Measurements from ENCODE around the gene HACD2.
A peak's percentile ranks its signal among the peaks of the same experiment; 100 is the strongest.

HACD2 gene

DNA sequence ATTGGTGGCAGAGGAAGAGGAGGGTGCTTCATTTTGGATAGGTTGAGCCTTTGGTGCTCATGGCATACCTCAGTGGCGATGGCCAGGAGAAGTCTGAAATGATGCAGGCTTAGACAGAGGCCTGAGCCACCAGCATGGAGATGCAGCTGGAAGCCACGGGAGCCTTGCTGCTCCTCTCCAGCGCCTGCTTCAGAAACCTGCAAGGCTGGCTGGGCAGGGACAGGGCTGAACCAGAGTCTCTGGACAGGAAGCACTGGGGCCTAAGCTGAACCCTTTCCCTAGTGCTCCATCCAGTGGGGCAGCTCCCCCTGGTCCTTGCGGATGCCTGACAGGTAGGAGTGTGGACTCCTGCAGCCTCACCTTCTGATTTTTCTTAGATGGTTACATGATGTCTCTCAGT is 99.3 kb downstream of the HACD2 start:
- no peak for DNase-seq

- DNase-seq: no peak
Measured at GRCh38 chr3:123483146-123483545, 101.7 kb downstream of the HACD2 start.

GRCh38 chr3:123481722-123482457 is 103.0 kb downstream of the HACD2 start:
- DNase-seq: peak in 3 of 51 donors; percentile 8 to 30 (median 9)

- DNase-seq: no peak
Measured at GRCh38 chr3:123481071-123481470, 103.8 kb downstream of the HACD2 start.

GRCh38 chr3:123480428-123480827 is 104.4 kb downstream of the HACD2 start:
- DNase-seq: no peak

DNA sequence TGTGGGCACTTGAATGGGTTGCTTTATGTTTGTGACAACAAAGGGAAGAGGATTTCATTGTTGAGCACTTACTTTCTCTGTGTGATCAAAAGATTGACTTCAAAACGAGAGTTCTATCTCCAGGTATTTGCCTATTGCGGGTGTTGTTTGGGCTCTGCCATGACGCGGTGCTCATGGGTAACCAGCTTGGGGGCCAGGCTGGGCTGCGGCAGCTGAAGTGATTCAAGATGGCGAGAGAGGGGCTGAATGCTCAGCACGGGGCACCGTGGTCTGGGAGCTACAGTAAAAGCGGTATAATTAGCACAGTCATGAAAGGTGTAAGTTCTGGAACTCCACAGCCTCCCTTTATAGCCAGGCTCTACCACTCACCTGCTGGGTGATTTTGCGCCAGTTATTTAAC is 105.0 kb downstream of the HACD2 start:
- no peak for DNase-seq

GRCh38 chr3:123478314-123478713 is 106.5 kb downstream of the HACD2 start:
- no peak for DNase-seq

GRCh38 chr3:123476967-123477750 is 107.7 kb downstream of the HACD2 start:
- no peak for DNase-seq

DNA sequence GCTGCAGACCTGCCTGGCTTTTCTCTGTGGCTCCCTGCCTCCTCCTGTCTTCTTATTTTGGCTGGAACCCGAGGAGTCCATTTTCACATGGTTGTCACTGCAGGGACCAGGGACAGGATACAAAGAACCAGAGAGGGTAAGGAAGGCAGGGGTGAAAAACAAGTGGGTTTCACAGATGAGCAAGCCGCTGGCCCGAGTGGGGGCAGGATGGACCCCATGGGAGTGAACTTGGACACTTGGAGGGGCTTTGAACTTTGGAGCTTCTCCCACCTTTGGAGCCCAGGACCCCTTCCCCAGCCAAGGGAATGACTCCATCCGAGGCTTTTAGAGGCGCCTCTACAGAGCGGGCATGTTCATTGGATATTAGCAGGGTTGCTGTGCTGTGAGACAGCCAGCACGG is 109.1 kb downstream of the HACD2 start:
- no peak for DNase-seq

DNA sequence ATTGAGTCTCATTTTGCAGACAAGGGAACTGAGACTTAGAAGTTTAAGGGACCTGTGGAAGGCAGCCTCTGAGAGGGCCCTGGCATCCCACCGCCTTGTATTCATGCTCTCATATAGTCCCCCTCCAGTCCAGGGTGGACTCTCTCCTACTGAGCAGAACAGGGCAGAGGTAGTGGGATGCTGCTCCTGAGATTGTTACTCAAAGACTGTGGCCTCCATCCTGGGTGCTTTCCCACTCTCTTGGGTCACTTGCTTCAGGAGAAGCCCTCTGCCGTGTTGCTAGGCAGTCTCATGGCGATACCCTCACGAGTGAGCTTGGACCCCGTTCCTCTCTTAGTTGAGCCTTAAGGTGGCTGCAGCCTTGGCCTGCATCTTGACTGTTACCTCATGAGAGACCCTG is 113.7 kb downstream of the HACD2 start:
- DNase-seq: no peak

GRCh38 chr3:123469323-123469995 is 115.4 kb downstream of the HACD2 start:
- DNase-seq: no peak

DNA sequence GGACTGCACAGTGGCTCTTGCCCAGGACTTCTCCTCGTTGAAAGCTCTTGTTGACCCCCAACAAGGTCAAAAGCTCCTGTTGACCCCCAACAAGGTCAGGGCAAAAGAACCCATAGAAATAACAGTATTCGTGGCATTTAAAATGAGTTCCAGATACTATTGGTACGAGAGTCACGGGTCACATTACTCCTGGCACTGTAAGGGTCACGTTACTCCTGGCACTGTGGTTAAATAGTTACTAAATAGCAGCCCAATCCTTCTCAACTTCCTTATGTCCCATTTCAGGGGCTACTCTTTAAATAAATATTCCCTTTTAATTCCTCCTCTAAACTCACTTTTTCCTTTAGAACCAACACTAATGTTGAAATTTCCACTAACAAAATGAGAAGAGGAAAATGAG is 117.8 kb downstream of the HACD2 start:
- no peak for DNase-seq

GRCh38 chr3:123464211-123464610 is 120.6 kb downstream of the HACD2 start:
- no peak for DNase-seq

- DNase-seq: peak in 1 of 51 donors; percentile 7
Measured at GRCh38 chr3:123459862-123460261, 125.0 kb downstream of the HACD2 start.

DNA sequence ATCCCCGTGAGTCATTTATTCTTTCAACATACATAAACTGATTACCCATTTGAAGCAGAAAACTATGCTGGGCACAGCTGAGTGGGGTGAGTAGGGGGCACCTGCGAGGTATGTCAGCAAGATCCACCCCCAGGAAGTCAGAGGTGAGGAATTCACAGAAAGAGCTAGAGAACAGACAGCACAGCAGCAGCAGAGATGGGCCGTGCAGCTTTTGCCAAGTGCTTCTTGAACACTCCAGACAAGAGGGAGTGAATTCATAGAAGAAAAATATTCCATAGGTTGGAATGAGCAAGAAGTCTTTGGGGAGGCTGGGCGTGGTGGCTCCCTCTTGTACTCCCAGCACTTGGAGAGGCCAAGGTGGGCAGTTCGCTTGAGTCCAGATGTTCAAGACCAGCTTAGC is 126.6 kb downstream of the HACD2 start:
- no peak for DNase-seq

GRCh38 chr3:123457841-123458240 is 127.0 kb downstream of the HACD2 start:
- DNase-seq: peak in 1 of 51 donors; percentile 15

GRCh38 chr3:123453675-123454074 is 131.2 kb downstream of the HACD2 start:
- DNase-seq: no peak

- DNase-seq: no peak
Measured at GRCh38 chr3:123451186-123451585, 133.7 kb downstream of the HACD2 start.

DNA sequence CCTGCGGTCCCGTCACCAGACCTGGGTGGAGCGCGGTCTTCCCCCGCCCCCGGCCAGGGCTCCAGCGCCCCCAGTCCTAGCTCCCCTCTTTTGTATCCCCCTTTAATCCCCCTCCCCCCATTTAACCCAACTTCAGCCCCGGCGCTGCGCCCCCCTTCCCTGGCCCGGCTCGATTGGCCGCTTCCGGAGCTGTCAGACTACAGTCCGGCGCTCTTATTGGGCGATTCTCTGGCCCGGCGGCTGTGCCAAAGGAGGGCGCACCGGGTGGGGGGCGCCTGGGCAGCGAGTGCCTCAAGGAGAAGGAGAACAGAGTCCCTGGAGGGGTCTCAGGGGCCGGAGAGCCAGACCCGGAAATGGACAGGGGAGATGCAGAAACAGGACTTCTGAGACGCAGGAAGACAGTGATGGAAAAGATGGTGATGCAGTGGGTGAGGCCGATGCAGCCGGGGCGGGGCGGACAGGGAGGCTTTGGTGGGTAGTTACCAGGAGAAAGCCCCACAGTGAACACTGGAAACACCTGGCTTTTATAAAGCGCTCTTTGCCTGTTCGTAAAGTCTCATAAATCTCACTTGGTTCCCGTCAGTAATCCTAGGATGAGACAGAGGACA is 134.8 kb downstream of the HACD2 start:
- DNase-seq: peak in 40 of 51 donors; percentile 28 to 82 (median 62)

DNA sequence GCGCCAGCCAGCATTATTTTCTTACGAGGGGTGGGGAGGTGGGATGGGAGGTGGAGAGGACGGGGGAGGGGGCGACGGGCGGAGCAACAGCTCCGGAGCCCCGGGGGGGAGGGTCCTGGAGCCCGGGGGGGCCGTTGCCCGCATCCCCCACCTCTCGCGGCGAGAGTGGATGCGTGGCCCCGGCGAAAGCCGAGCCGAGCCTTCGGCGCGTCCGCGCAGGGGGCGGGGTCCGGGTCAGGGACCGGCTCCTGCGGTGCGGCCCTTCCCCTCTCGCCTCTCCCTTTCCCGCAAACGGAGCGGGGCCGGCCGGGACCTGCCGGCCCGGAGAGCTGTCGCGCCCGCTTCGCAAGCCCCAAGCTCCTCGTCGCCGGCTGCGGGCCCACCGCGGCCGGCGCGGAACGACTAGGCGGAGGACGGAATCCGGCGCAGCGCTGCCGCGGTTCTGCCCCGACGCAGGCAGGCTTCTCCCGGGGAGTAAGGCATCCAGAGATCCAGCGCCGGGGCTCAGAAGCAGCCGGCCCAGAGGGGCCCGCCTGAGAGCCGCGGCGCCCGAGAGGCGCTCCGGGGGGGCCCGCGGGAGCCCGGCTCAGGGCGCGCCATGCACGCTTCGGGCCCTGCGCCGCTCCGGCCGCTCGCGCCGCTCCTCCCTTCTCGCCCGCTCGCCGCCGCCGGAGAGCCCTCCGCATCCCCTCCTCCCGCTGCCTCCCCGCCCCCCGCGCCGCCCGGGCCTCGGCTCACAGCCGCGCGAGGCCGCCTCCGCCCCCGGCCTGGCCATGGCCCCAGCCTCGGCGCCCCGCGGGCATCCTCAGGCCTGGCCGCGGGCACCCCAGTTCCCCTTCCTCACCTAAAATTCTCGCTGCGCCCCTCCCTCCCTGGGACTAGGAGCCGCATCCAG is 135.5 kb downstream of the HACD2 start:
- peak in 28 of 51 donors; percentile 12 to 82 (median 58) for DNase-seq

Measured in hypothalamus (tissue), 51 donors.